HG03378 (cell line): ENCODE data around the gene RBM4B.

ENCODE experiments used
- ATAC-seq: cut with Tn5 transposase; IDR thresholded peaks from one replicate; pipeline ENCODE4 v1.9.1; 2021; ENCODE audit warnings: mild to moderate bottlenecking, moderate library complexity; ENCODE audit not compliant: unreplicated experiment

Gene RBM4B

DNA sequence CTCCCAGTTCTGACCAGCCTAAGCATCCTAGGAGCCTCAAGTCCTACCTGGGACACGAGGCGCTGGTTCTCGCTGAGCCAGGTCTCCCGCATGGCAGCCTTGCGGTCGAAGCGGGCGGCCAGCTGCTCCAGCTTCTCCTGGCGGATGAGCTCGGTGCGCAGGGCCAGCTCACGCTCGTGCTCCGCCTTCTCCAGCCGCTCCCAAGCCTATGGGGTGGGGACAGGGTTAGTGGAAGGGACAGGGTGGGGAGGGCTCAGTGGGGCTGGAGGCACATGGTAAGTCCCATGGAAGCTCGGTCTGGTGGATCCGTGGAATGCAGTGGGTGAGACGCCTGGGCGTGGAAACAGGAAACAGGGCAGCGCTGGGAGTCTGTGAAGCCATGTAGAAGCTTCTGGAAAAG lies 30.4 kb upstream of the RBM4B start:
- ATAC-seq: no peak

GRCh38 chr11:66707486-66707885 lies 29.8 kb upstream of the RBM4B start:
- no peak for ATAC-seq

- no peak for ATAC-seq
Measured at GRCh38 chr11:66706989-66707388, 29.3 kb upstream of the RBM4B start.

- ATAC-seq: no peak
Measured at GRCh38 chr11:66705587-66706335, 28.1 kb upstream of the RBM4B start.

- no peak for ATAC-seq
Measured at GRCh38 chr11:66704659-66705360, 27.1 kb upstream of the RBM4B start.

- ATAC-seq: no peak
Measured at GRCh38 chr11:66701432-66702240, 23.9 kb upstream of the RBM4B start.

GRCh38 chr11:66700742-66701141 lies 23.1 kb upstream of the RBM4B start:
- no peak for ATAC-seq

- ATAC-seq: no peak
Measured at GRCh38 chr11:66700337-66700736, 22.6 kb upstream of the RBM4B start.

DNA sequence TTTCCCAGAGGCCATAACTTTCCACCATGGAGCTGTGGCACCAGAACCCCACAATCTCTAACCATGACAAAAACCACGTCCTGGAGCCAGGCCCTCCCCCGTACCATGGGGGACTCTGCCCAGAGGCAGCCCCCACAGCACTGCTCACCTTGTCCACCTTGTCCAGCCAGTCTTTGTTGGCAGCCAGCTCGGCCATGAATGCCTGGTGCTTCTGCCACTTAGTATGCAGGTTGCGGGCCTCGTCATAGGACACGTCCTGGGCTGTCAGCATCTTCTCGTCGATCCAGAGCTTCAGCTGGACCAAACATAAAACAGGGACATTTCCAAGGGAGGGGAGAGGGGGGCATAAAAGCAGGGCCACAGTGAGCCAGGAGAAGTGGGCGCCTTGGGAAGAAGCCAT lies 20.8 kb upstream of the RBM4B start:
- no peak for ATAC-seq

DNA sequence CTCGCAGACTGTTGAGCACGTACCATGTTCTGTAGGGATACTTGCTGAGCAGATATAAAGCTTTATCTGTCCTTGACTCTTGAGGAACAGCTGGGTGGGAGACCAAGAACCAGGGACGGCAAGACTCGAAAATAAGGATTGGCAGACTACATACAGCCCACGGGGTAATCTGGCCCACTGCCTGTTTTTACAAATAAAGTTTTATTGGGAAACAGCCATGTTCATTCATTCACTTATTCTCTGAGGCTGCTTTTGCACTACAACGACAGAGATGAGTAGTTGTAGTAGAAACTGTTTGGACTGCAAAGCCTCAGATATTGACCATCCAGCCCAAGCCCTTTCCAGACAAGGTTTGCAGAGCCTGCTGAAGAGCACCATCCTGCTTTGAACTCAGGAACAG lies 20.3 kb upstream of the RBM4B start:
- ATAC-seq: no peak

- no peak for ATAC-seq
Measured at GRCh38 chr11:66696146-66696545, 18.5 kb upstream of the RBM4B start.

DNA sequence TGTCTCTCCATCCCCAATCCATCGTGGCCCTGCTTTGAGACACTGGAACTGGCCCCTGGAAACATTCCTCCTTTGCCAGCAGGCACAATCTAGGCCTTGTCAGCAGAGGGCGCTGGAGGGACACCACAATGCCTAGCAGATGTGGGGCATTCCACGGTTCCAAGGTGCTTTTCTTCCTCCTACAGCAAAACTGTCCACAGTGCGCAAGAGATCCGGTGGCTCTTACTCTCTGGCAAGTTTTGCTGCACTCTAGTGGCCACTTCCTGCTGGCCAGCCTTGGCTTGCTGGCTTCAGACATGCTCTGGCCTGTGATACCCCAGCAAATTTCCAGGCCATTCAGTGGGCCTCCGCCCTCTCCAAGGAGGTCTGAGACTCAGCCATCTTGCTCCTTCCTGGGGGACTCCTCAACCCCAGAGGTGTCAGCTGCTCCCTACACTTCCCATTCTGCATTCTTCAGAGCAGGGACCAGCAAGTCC lies 17.1 kb upstream of the RBM4B start:
- peak; percentile 49 for ATAC-seq

GRCh38 chr11:66694056-66694410 lies 16.3 kb upstream of the RBM4B start:
- no peak for ATAC-seq

DNA sequence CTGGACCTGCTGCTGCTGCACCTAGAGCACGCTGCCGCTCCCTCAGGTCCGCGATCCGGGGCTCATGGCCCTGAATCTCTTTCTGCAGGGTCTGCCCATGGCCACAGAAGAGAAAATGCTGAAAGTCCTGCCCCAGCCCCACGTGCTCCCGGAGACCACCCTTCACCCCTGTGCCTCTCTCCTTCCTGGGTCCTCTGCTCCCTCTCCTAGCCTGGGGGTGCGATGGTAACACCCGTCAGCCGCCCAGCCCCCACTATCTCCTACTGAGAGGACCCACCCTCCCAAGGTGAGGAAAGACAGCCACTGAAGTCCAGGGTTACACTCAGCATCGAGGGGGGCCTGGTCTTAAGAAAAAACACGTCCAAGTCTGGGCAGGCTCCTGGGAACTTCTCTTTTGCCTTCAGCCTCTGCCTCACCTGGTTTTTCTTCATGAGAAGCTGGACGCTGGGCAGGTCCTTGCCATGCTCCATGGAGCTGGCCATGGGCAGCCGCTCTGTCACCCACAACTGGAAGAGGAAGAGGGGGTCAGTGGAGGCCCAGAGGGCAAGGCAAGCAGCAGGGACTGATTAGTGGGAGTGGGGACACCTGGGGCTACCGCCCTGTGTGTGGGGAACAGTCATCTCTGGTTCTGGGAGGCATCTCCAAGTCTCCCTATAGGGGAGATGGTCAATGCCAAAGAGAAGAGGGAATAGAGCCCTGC lies 15.8 kb upstream of the RBM4B start:
- ATAC-seq: no peak

GRCh38 chr11:66692871-66693331 lies 15.2 kb upstream of the RBM4B start:
- no peak for ATAC-seq

DNA sequence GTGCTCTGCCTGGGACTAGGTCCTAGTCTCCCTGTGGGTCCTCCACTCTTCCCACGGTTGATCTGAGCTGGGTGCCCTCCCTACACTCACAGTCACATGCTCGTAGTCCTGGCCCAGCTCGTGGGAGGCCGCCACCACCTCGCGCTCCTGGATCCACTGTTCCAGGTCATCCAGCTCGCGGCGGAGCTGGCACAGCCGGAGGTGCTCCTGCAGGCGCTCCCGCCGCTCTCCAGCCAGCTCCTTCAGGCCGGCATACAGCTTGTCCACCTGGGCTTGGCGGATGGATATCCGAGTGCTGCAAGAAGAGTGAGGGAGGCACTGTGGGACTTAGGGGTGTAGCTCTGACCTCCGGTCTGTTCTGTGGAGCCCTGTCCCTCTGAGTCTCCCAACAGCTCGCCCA lies 14.8 kb upstream of the RBM4B start:
- ATAC-seq: no peak

DNA sequence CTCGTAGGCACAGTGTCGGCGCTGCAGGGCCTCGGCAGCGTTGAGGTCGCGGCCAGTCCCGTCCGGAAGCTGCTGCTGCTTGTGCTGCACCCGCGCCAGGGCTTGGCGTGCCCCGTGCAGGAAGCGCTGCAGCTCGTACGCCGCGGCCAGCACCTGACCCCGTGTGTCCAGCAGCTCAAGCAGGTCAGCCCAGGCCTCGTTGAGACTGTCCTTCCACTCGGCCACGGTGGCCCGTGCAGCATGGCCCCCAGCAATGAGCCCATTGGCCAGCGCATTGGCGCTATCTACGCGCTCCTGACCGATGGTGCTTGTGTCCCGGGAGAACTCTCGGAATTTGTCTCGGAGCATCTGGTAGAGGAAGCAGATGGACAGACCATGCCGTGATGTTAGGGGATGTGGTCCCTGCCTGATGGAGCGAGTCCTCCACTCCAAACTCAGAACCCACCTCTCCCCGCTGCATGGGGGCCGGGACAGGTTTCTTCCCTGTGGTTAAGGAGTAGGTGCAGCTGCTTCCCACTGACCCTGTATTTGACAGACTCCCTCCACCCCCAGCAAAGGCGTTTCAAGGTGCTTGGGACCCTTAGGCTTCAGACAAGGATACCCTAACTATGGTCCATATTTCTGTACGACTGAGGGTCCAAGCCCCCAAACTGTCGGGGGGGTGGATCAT lies 13.8 kb upstream of the RBM4B start:
- no peak for ATAC-seq

GRCh38 chr11:66689661-66690590 lies 12.2 kb upstream of the RBM4B start:
- no peak for ATAC-seq
